GM18508 (cell line): ENCODE data around the gene UBTD2.
"Not testable (repeated sequence)": the region's sequence is repeated elsewhere in the genome, so short reads cannot be mapped to it uniquely, and the experiment has no call there.

Experiments used
- ATAC-seq: cut with Tn5 transposase; IDR thresholded peaks from one replicate; pipeline ENCODE4 v1.9.1; 2021; ENCODE audit warnings: moderate number of reproducible peaks; ENCODE audit not compliant: insufficient read depth, unreplicated experiment

Gene UBTD2

GRCh38 chr5:172293745-172294342, 10.3 kb upstream of the UBTD2 start:
- no peak for ATAC-seq

- no peak for ATAC-seq
Observed at GRCh38 chr5:172293054-172293744, 9.6 kb upstream of the UBTD2 start.

- not testable (repeated sequence) for ATAC-seq
Observed at GRCh38 chr5:172291837-172292236, 8.3 kb upstream of the UBTD2 start.

- ATAC-seq: no peak
Observed at GRCh38 chr5:172288465-172288864, 4.9 kb upstream of the UBTD2 start.

GRCh38 chr5:172287140-172287539, 3.6 kb upstream of the UBTD2 start:
- ATAC-seq: not testable (repeated sequence)

- ATAC-seq: no peak
Observed at GRCh38 chr5:172285226-172286143, 1.9 kb upstream of the UBTD2 start.

GRCh38 chr5:172284611-172284980, 1.0 kb upstream of the UBTD2 start:
- ATAC-seq: no peak

- peak; percentile 45 for ATAC-seq
Observed at GRCh38 chr5:172283862-172284610, 472 bp upstream of the UBTD2 start.

GRCh38 chr5:172282272-172283019, 1.1 kb downstream of the UBTD2 start:
- no peak for ATAC-seq

- no peak for ATAC-seq
Observed at GRCh38 chr5:172281346-172281745, 2.2 kb downstream of the UBTD2 start.

- no peak for ATAC-seq
Observed at GRCh38 chr5:172280929-172281328, 2.6 kb downstream of the UBTD2 start.

GRCh38 chr5:172280317-172280716, 3.2 kb downstream of the UBTD2 start:
- ATAC-seq: no peak

GRCh38 chr5:172278356-172278755, 5.2 kb downstream of the UBTD2 start:
- no peak for ATAC-seq

GRCh38 chr5:172276214-172276613, 7.3 kb downstream of the UBTD2 start:
- ATAC-seq: no peak

GRCh38 chr5:172274951-172275753, 8.4 kb downstream of the UBTD2 start:
- no peak for ATAC-seq

- ATAC-seq: no peak
Observed at GRCh38 chr5:172267943-172268342, 15.6 kb downstream of the UBTD2 start.

- ATAC-seq: no peak
Observed at GRCh38 chr5:172266676-172267092, 16.9 kb downstream of the UBTD2 start.

GRCh38 chr5:172266071-172266675, 17.4 kb downstream of the UBTD2 start:
- ATAC-seq: no peak
